Sigmoid colon (tissue), 3 donors: ENCODE results near the gene TBC1D22A.

Experiments
- POLR2A ChIP-seq, 2 donors: fragments of 450-650 bp; IDR thresholded peaks; one replicate each; pipeline ENCODE4 v1.6.1; 2016; ENCODE audit warnings: antibody characterized with exemption in 2 of 2, mild to moderate bottlenecking in 2 of 2, moderate library complexity in 2 of 2
- TF ChIP-seq, protein P1 (sequence below), 4 experiments: fragments of 450-650 bp in 3 of 4; fragments of 200-600 bp in 1 of 4; IDR thresholded peaks; one replicate each; pipeline ENCODE4 v1.5.1; 2016 to 2019; ENCODE audit warnings: antibody characterized with exemption in 4 of 4, mild to moderate bottlenecking in 3 of 4, moderate library complexity in 2 of 4

DNA sequence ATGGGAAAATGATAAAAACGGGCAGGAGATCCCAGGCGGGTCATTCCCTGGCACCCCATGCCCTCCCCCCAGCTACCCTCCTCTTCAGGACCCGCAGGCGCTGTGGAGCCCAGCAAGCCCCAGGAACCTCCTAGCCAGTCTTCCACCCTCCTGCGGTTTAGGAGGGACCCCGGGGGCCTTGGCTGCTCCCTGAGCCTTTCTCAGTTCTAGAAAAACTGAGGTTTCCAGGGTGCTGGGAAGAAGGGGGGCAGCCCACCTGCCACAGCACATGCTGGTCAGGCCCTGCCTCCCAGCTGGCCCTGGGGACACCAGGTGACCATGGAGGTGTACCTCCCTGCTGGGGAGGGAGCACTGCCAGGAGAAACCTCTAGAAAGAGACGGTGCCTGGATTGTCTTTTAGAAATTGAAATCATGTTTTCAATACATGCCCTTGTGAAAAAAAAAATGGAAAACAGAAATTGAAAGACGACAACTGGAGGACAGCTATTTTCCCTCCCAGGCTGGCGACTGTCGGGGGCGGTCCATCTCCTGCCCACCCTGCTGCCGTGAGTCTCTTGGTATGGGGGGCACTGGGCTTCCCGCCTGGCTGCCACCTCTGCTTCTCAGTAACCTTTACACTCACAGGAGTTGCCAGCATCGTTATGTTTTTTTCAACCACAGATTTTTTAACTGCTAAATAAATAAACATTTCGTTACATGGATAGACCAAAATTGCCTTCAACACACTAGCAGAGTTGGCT is 398.5 kb downstream of the TBC1D22A start:
- TF ChIP-seq, protein P1, sequence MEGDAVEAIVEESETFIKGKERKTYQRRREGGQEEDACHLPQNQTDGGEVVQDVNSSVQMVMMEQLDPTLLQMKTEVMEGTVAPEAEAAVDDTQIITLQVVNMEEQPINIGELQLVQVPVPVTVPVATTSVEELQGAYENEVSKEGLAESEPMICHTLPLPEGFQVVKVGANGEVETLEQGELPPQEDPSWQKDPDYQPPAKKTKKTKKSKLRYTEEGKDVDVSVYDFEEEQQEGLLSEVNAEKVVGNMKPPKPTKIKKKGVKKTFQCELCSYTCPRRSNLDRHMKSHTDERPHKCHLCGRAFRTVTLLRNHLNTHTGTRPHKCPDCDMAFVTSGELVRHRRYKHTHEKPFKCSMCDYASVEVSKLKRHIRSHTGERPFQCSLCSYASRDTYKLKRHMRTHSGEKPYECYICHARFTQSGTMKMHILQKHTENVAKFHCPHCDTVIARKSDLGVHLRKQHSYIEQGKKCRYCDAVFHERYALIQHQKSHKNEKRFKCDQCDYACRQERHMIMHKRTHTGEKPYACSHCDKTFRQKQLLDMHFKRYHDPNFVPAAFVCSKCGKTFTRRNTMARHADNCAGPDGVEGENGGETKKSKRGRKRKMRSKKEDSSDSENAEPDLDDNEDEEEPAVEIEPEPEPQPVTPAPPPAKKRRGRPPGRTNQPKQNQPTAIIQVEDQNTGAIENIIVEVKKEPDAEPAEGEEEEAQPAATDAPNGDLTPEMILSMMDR (IDR thresholded peaks at IDR 0.05): no peak
- no peak for TF ChIP-seq POLR2A (IDR thresholded peaks at IDR 0.05)
